HFF-Myc (cell line): ENCODE data around the gene BICD1.

ENCODE experiments used
- DNase-seq: peaks from one replicate; pipeline ENCODE4 v3.0.0-alpha.2; 2011; ENCODE audit warnings: low read depth; ENCODE audit errors: extremely low read depth
- H3K4me3 ChIP-seq: replicated peaks from 2 replicates; pipeline ENCODE4 v1.5.1; 2011; ENCODE audit warnings: low read depth, mild to moderate bottlenecking, control low read depth, low read length
- TF ChIP-seq, protein P1 (sequence below): IDR thresholded peaks from 2 replicates; pipeline ENCODE4 v1.5.1; 2012; ENCODE audit warnings: mild to moderate bottlenecking, low read depth, low read length, control low read depth; ENCODE audit errors: missing control alignments

Gene BICD1

GRCh38 chr12:32100361-32100760 lies 6.3 kb upstream of the BICD1 start:
- TF ChIP-seq, protein P1, sequence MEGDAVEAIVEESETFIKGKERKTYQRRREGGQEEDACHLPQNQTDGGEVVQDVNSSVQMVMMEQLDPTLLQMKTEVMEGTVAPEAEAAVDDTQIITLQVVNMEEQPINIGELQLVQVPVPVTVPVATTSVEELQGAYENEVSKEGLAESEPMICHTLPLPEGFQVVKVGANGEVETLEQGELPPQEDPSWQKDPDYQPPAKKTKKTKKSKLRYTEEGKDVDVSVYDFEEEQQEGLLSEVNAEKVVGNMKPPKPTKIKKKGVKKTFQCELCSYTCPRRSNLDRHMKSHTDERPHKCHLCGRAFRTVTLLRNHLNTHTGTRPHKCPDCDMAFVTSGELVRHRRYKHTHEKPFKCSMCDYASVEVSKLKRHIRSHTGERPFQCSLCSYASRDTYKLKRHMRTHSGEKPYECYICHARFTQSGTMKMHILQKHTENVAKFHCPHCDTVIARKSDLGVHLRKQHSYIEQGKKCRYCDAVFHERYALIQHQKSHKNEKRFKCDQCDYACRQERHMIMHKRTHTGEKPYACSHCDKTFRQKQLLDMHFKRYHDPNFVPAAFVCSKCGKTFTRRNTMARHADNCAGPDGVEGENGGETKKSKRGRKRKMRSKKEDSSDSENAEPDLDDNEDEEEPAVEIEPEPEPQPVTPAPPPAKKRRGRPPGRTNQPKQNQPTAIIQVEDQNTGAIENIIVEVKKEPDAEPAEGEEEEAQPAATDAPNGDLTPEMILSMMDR = no peak
- no peak for DNase-seq
- no peak overlapping the region for H3K4me3 ChIP-seq

- no peak overlapping the region for H3K4me3 ChIP-seq
- TF ChIP-seq, protein P1 = no peak
- no peak for DNase-seq
These were observed 5.8 kb upstream of the BICD1 start for GRCh38 chr12:32100888-32101287.

- H3K4me3 ChIP-seq = no peak overlapping the region
- no peak for DNase-seq
- TF ChIP-seq, protein P1 = no peak
These were observed 4.4 kb upstream of the BICD1 start for GRCh38 chr12:32102234-32102633.

- no peak for DNase-seq
- TF ChIP-seq, protein P1 = no peak
- H3K4me3 ChIP-seq = no peak overlapping the region
These were observed 1.9 kb upstream of the BICD1 start for GRCh38 chr12:32104572-32105355.

DNA sequence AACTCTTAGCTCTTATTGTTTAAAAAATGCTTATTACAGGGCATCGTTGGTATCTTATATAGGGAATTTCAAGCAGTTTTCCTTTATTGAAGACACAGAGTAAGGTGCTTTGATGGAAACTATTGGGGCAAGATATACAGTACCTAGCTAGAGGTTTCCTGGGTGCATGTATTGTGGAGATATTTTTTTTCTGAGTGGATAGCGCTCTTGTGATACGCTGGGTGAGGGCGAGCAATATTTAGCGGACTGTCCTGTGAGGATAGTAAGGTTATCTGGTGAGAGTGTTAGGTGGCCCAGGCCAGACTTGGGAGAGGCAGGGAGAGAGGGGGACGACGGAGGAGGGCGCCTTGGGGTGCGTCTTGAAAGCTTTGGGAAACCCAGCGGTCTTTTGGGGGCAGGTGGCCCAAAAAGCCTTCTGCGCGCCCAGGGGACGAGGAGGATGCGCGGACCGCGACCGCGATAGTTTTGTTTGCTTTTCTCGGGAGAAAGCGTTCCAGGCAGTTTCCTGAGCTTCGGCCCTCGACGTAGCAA lies 596 bp upstream of the BICD1 start:
- DNase-seq = no peak
- H3K4me3 ChIP-seq = peak overlapping the region; percentile 90
- TF ChIP-seq, protein P1 = no peak

- DNase-seq = no peak
- TF ChIP-seq, protein P1 = no peak
- peak overlapping the region; percentile 90 for H3K4me3 ChIP-seq
These were observed 966 bp downstream of the BICD1 start for GRCh38 chr12:32107359-32108267.
